K562 (cell line): ENCODE data around the gene SLC38A11. TPM values are rescaled to one million over a fixed set of nuclear protein-coding genes. Genes with fewer than 3 reads are reported as not detected.

Source experiments
- ATAC-seq: fragments of 200-7000 bp; cut with Tn5 transposase; 3 replicates; pipeline ENCODE4 v1.9.1; 2020; ENCODE audit warnings: moderate library complexity
- BruUV-seq: library from RNA; stranded (reverse); fragments of 400-500 nt; replicated peaks from 2 replicates; lab custom pipeline; 2021; lab: Mats Ljungman, UMichigan
- CTCF ChIA-PET: fragments of 300-600 bp; formaldehyde crosslinking; extraction: SDS; loops from one replicate; lab custom pipeline; 2021; ENCODE audit warnings: low intra/inter-chr PET ratio; lab: Yijun Ruan, JAX
- POLR2A ChIA-PET: fragments of 300-600, 350-650 bp; sonication (Branson Sonifier 250); formaldehyde crosslinking; extraction: SDS; loops from one replicate; lab custom pipeline; 2021; ENCODE audit warnings: antibody characterized with exemption, inconsistent platforms; lab: Yijun Ruan, JAX
- DNase-seq, 4 experiments: peaks; one replicate each; pipeline versions ENCODE4 v3.0.0 to v3.0.0-alpha.2; 2011 to 2018; ENCODE audit warnings: low spot score in 3 of 4, mixed read lengths in 3 of 4; ENCODE audit errors: extremely low read depth in 1 of 4
- FAIRE-seq: peaks from 2 replicates; lab custom pipeline; 2011; peaks lifted over from hg19 to GRCh38; lab: Jason Lieb, UNC
- H2AFZ ChIP-seq: 2 replicates; pipeline ENCODE4 v1.6.0; 2011; ENCODE audit warnings: low read depth, low read length, control low read depth, inconsistent platforms
- H3K27ac ChIP-seq: fragments of 200-600 bp; 3 replicates; pipeline ENCODE4 v1.8.0; 2011; ENCODE audit warnings: low read depth, mild to moderate bottlenecking, control low read depth, inconsistent platforms, low read length, moderate library complexity, mixed read lengths; ENCODE audit errors: extremely low read depth
- H3K27me3 ChIP-seq, 2 experiments: fragments of 300-600 bp in 1 of 2; 2 replicates in 1 of 2; 3 replicates in 1 of 2; pipeline versions ENCODE4 v1.6.0 to v1.8.0; 2011; ENCODE audit warnings: inconsistent platforms in 2 of 2, low read length in 2 of 2, mild to moderate bottlenecking in 1 of 2, mixed read lengths in 1 of 2, moderate library complexity in 1 of 2; ENCODE audit not compliant: control insufficient read depth in 2 of 2, insufficient read depth in 2 of 2
- H3K36me3 ChIP-seq: fragments of 300-600 bp; 3 replicates; pipeline ENCODE4 v1.8.0; 2011; ENCODE audit warnings: mild to moderate bottlenecking, low read length, inconsistent platforms; ENCODE audit not compliant: control insufficient read depth, insufficient read depth
- H3K4me1 ChIP-seq, 2 experiments: fragments of 200-600 bp in 1 of 2; replicated peaks in 1 of 2; 2 replicates in 1 of 2; 3 replicates in 1 of 2; pipeline versions ENCODE4 v1.5.1 to v1.8.0; 2011; ENCODE audit warnings: inconsistent platforms in 2 of 2, low read length in 2 of 2, mild to moderate bottlenecking in 1 of 2, mixed read lengths in 1 of 2, moderate library complexity in 1 of 2; ENCODE audit not compliant: control insufficient read depth in 2 of 2, insufficient read depth in 2 of 2
- H3K4me2 ChIP-seq: 2 replicates; pipeline ENCODE4 v1.6.1; 2011; ENCODE audit warnings: low read length, control low read depth, inconsistent platforms, mixed read lengths; ENCODE audit not compliant: insufficient read depth
- H3K4me3 ChIP-seq: fragments of 200-600 bp; sonication (generic), shearing (Covaris generic); 2 replicates; pipeline ENCODE4 v1.5.1; 2016; ENCODE audit warnings: control low read depth, inconsistent platforms
- H3K79me2 ChIP-seq: fragments of 200-600 bp; 3 replicates; pipeline ENCODE4 v1.8.0; 2011; ENCODE audit warnings: low read length, inconsistent platforms; ENCODE audit not compliant: control insufficient read depth, insufficient read depth
- H3K9ac ChIP-seq, 2 experiments: 2 replicates each; pipeline versions ENCODE4 v1.6.0 to v1.6.1; 2011; ENCODE audit warnings: low read depth in 2 of 2, low read length in 2 of 2, control low read depth in 1 of 2, inconsistent platforms in 1 of 2, mild to moderate bottlenecking in 1 of 2, mixed read lengths in 1 of 2; ENCODE audit not compliant: insufficient read depth in 1 of 2
- H3K9me1 ChIP-seq: one replicate; pipeline ENCODE4 v1.6.0; 2011; ENCODE audit warnings: inconsistent platforms, mild to moderate bottlenecking, low read length, moderate library complexity; ENCODE audit not compliant: control insufficient read depth, insufficient read depth
- H3K9me3 ChIP-seq: replicated peaks from 2 replicates; pipeline ENCODE4 v1.5.1; 2011; ENCODE audit warnings: low read depth, low read length, inconsistent platforms; ENCODE audit not compliant: control insufficient read depth, insufficient read depth
- H4K20me1 ChIP-seq: replicated peaks from 2 replicates; pipeline ENCODE4 v1.6.1; 2011; ENCODE audit warnings: low read length, inconsistent platforms, mixed read lengths; ENCODE audit not compliant: control insufficient read depth, insufficient read depth
- BRF1 ChIP-seq: IDR thresholded peaks from 3 replicates; pipeline ENCODE4 v1.6.1; 2011; ENCODE audit warnings: borderline replicate concordance, mild to moderate bottlenecking; ENCODE audit not compliant: insufficient read length; ENCODE audit errors: extremely low read depth
- CBX5 ChIP-seq: IDR thresholded peaks from 2 replicates; pipeline ENCODE4 v1.6.1; 2014; ENCODE audit warnings: low read depth, borderline replicate concordance
- HNRNPK ChIP-seq: fragments of 200-400 bp; formaldehyde crosslinking; IDR thresholded peaks from one replicate; pipeline ENCODE4 v1.6.1; 2018; ENCODE audit warnings: mild to moderate bottlenecking, low read depth, low read length; ENCODE audit not compliant: poor library complexity, severe bottlenecking
- MAX ChIP-seq: sonication (generic); formaldehyde crosslinking; IDR thresholded peaks from 2 replicates; pipeline ENCODE4 v1.9.0; 2022; ENCODE audit warnings: mild to moderate bottlenecking, missing genetic modification reagents
- NEUROD1 ChIP-seq: fragments of 150-350 bp; IDR thresholded peaks from 2 replicates; pipeline ENCODE4 v1.6.1; 2014; ENCODE audit warnings: borderline replicate concordance, low read length, low read depth; ENCODE audit not compliant: partially characterized antibody
- POLR2H ChIP-seq: IDR thresholded peaks from 2 replicates; pipeline ENCODE4 v1.6.1; 2016; ENCODE audit warnings: missing genetic modification characterization, low read depth, mild to moderate bottlenecking, control low read depth, missing compliant biosample characterization, moderate library complexity
- PTRF ChIP-seq: fragments of 450-650 bp; IDR thresholded peaks from 2 replicates; pipeline ENCODE4 v1.6.1; 2016; ENCODE audit warnings: mild to moderate bottlenecking, missing genetic modification characterization, missing compliant biosample characterization
- RBM15 ChIP-seq: fragments of 200-400 bp; formaldehyde crosslinking; IDR thresholded peaks from 2 replicates; pipeline ENCODE4 v1.6.1; 2018; ENCODE audit warnings: mild to moderate bottlenecking, low read length, moderate library complexity; ENCODE audit not compliant: insufficient read depth
- SNIP1 ChIP-seq: fragments of 450-650 bp; IDR thresholded peaks from 2 replicates; pipeline ENCODE4 v1.7.1; 2017; ENCODE audit warnings: low read depth, mild to moderate bottlenecking
- WGBS: fragments of 100-300 bp; shearing (Covaris generic); methylation state at CpG from one replicate; pipeline ENCODE4 v1.1.6; 2016; ENCODE audit warnings: low coverage, mixed read lengths; ENCODE audit not compliant: insufficient coverage; ENCODE audit errors: missing lambda C conversion rate; 5-methylcytosine and 5-hydroxymethylcytosine counted together
- in situ Hi-C: fragments of 300-500 bp; cut with MboI; formaldehyde crosslinking; loops from 4 replicates; pipeline ENCODE4 v1.15.0; 2018; ENCODE audit warnings: inconsistent platforms, mixed read lengths
- intact Hi-C: fragments of 100-400 bp; cut with micrococcal nuclease; formaldehyde crosslinking; loops from 2 replicates; pipeline ENCODE4 v1.14.2; 2022
- polyA plus RNA-seq, 8 experiments: library from polyadenylated mRNA; depleted of rRNA in 4 of 8; stranded (reverse) in 5 of 8; unstranded in 3 of 8; fragments of >200 nt; fragmentation: Nextera tagmentation in 2 of 8; fragmentation: Illumina TruSeq in 1 of 8; extraction: Ambion mirVana in 2 of 8; extraction: Trizol in 1 of 8; gene quantifications; 2 replicates each; pipeline versions ENCODE4 v1.2.1 to v1.2.3, GENCODE V29; 2011 to 2014; ENCODE audit warnings: inconsistent platforms in 1 of 8, missing spikeins in 1 of 8
- total RNA-seq, 7 experiments: library from RNA; depleted of rRNA in 6 of 7; stranded (reverse); fragments of >200 nt in 6 of 7; fragmentation: Illumina TruSeq in 2 of 7; extraction: Trizol in 2 of 7; gene quantifications; 2 replicates each; pipeline versions ENCODE4 v1.2.1 to v1.2.3, GENCODE V29; 2011 to 2021; ENCODE audit warnings: low replicate concordance in 1 of 7
- TF ChIP-seq, protein P1 (sequence below): fragments of 450-650 bp; IDR thresholded peaks from 2 replicates; pipeline ENCODE4 v1.6.1; 2016; ENCODE audit warnings: mild to moderate bottlenecking, moderate library complexity

The SLC38A11 gene
- total and polyA plus RNA-seq, 9 of the 15 experiments (the other 6 are each of a cell fraction or from before 2014, with no cell fraction given), result not detected

DNA sequence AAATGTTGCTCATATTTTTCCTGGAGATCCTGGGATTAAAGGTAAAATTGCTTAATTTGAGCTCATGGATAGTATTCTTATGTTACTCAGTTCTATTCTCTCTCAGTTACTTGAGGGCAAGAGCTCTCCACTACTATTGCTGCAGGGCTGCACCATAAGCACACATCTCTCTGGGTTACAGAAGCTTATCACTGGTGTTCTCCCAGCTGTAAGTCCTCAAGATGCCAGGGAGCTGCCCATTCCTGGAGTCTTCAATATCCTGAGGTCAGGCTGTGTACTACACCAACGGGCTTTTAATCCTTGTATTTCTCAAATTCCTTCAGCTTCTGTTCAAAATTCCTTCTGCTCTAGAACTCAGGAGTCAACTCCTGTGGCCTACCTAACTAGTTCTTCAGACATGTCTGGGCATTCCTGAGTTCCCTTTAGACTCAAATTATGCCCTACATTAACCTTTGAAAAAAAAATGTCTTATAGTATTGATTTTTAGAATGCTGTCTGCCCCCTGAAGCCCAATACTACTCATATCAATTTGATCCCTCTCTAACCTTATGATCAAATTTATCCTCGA, 96.0 kb downstream of the SLC38A11 start:
- BruUV-seq, result no TSS peak
- ATAC-seq (no peak), DNase-seq (no peak), FAIRE-seq (no peak)
- Histone ChIP-seq H3K27ac (no peak overlapping the region), H3K4me3 (no peak overlapping the region), H3K9me3 (no peaks in the 10 kb centered on the region), H3K9ac (no peak overlapping the region), H3K4me2 (no peak overlapping the region), H3K79me2 (no peaks in the 10 kb centered on the region), H4K20me1 (no peaks in the 10 kb centered on the region), H2AFZ (no peak overlapping the region), H3K27me3 (no peaks in the 10 kb centered on the region), H3K9me1 (no peaks in the 10 kb centered on the region), H3K4me1 (no peaks in the 10 kb centered on the region), H3K36me3 (no peaks in the 10 kb centered on the region)
- intact Hi-C loops, result no loop called here
- in situ Hi-C loops, result no loop called here
- WGBS, result 4% methylated on average over 2 of the region's 2 CpGs
- ChIA-PET CTCF (no interaction called here), POLR2A (no interaction called here)
- no peak for TF ChIP-seq SNIP1
- no peak for TF ChIP-seq CBX5
- TF ChIP-seq HNRNPK, result no peak
- no peak for TF ChIP-seq PTRF (tag)
- TF ChIP-seq, protein P1, sequence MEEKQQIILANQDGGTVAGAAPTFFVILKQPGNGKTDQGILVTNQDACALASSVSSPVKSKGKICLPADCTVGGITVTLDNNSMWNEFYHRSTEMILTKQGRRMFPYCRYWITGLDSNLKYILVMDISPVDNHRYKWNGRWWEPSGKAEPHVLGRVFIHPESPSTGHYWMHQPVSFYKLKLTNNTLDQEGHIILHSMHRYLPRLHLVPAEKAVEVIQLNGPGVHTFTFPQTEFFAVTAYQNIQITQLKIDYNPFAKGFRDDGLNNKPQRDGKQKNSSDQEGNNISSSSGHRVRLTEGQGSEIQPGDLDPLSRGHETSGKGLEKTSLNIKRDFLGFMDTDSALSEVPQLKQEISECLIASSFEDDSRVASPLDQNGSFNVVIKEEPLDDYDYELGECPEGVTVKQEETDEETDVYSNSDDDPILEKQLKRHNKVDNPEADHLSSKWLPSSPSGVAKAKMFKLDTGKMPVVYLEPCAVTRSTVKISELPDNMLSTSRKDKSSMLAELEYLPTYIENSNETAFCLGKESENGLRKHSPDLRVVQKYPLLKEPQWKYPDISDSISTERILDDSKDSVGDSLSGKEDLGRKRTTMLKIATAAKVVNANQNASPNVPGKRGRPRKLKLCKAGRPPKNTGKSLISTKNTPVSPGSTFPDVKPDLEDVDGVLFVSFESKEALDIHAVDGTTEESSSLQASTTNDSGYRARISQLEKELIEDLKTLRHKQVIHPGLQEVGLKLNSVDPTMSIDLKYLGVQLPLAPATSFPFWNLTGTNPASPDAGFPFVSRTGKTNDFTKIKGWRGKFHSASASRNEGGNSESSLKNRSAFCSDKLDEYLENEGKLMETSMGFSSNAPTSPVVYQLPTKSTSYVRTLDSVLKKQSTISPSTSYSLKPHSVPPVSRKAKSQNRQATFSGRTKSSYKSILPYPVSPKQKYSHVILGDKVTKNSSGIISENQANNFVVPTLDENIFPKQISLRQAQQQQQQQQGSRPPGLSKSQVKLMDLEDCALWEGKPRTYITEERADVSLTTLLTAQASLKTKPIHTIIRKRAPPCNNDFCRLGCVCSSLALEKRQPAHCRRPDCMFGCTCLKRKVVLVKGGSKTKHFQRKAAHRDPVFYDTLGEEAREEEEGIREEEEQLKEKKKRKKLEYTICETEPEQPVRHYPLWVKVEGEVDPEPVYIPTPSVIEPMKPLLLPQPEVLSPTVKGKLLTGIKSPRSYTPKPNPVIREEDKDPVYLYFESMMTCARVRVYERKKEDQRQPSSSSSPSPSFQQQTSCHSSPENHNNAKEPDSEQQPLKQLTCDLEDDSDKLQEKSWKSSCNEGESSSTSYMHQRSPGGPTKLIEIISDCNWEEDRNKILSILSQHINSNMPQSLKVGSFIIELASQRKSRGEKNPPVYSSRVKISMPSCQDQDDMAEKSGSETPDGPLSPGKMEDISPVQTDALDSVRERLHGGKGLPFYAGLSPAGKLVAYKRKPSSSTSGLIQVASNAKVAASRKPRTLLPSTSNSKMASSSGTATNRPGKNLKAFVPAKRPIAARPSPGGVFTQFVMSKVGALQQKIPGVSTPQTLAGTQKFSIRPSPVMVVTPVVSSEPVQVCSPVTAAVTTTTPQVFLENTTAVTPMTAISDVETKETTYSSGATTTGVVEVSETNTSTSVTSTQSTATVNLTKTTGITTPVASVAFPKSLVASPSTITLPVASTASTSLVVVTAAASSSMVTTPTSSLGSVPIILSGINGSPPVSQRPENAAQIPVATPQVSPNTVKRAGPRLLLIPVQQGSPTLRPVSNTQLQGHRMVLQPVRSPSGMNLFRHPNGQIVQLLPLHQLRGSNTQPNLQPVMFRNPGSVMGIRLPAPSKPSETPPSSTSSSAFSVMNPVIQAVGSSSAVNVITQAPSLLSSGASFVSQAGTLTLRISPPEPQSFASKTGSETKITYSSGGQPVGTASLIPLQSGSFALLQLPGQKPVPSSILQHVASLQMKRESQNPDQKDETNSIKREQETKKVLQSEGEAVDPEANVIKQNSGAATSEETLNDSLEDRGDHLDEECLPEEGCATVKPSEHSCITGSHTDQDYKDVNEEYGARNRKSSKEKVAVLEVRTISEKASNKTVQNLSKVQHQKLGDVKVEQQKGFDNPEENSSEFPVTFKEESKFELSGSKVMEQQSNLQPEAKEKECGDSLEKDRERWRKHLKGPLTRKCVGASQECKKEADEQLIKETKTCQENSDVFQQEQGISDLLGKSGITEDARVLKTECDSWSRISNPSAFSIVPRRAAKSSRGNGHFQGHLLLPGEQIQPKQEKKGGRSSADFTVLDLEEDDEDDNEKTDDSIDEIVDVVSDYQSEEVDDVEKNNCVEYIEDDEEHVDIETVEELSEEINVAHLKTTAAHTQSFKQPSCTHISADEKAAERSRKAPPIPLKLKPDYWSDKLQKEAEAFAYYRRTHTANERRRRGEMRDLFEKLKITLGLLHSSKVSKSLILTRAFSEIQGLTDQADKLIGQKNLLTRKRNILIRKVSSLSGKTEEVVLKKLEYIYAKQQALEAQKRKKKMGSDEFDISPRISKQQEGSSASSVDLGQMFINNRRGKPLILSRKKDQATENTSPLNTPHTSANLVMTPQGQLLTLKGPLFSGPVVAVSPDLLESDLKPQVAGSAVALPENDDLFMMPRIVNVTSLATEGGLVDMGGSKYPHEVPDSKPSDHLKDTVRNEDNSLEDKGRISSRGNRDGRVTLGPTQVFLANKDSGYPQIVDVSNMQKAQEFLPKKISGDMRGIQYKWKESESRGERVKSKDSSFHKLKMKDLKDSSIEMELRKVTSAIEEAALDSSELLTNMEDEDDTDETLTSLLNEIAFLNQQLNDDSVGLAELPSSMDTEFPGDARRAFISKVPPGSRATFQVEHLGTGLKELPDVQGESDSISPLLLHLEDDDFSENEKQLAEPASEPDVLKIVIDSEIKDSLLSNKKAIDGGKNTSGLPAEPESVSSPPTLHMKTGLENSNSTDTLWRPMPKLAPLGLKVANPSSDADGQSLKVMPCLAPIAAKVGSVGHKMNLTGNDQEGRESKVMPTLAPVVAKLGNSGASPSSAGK, result no peak
- no peak for TF ChIP-seq NEUROD1
- TF ChIP-seq BRF1, result no peak
- no peak for TF ChIP-seq RBM15
- TF ChIP-seq POLR2H (tag), result no peak
- TF ChIP-seq MAX, result no peak
